Transverse colon (tissue), 4 donors: Measurements from ENCODE around the gene ZRANB3. TPM values are rescaled to one million over a fixed set of nuclear protein-coding genes. Genes with fewer than 3 reads are reported as not detected.
A peak's percentile ranks its signal among the peaks of the same experiment; 100 is the strongest.

ENCODE experiments used
- DNase-seq: peaks from one replicate; pipeline ENCODE4 v3.0.0-alpha.2; 2019
- H3K27ac ChIP-seq, 4 donors: fragments of 200-600 bp; sonication (generic); 2 replicates each; pipeline ENCODE4 v1.5.1; 2016 to 2018; ENCODE audit warnings: inconsistent platforms in 4 of 4
- H3K27me3 ChIP-seq: fragments of 200-600 bp; sonication (generic); 2 replicates; pipeline ENCODE4 v1.5.1; 2017; ENCODE audit warnings: inconsistent platforms
- H3K36me3 ChIP-seq, 4 donors: fragments of 200-600 bp; sonication (generic); 2 replicates each; pipeline ENCODE4 v1.5.1; 2017 to 2019; ENCODE audit warnings: inconsistent platforms in 4 of 4
- H3K4me1 ChIP-seq, 4 donors: fragments of 200-600 bp; sonication (generic); 2 replicates each; pipeline ENCODE4 v1.5.1; 2017 to 2020; ENCODE audit warnings: inconsistent platforms in 4 of 4
- H3K4me3 ChIP-seq, 4 donors: fragments of 200-600 bp; sonication (generic); 1 replicate in 1 of 4; 2 replicates in 3 of 4; pipeline versions ENCODE4 v1.5.1 to v1.6.1; 2017 to 2019; ENCODE audit warnings: inconsistent platforms in 4 of 4
- H3K9me3 ChIP-seq, 2 donors: fragments of 200-600 bp; sonication (generic); 2 replicates each; pipeline ENCODE4 v1.5.1; 2017 to 2019; ENCODE audit warnings: inconsistent platforms in 2 of 2
- CTCF ChIP-seq, 5 experiments: fragments of 200-600 bp in 3 of 5; fragments of 450-650 bp in 2 of 5; sonication (generic) in 3 of 5; IDR thresholded peaks; 1 replicate in 2 of 5; 2 replicates in 3 of 5; pipeline ENCODE4 v1.5.1; 2016 to 2017; ENCODE audit warnings: antibody characterized with exemption in 5 of 5, inconsistent platforms in 3 of 5, mild to moderate bottlenecking in 2 of 5, moderate library complexity in 1 of 5
- EP300 ChIP-seq: sonication (generic); formaldehyde crosslinking; IDR thresholded peaks from one replicate; pipeline ENCODE4 v1.6.1; 2017; ENCODE audit warnings: antibody characterized with exemption, low read depth
- POLR2A ChIP-seq: fragments of 450-650 bp; IDR thresholded peaks from one replicate; pipeline ENCODE4 v1.6.1; 2016; ENCODE audit warnings: antibody characterized with exemption, mild to moderate bottlenecking, moderate library complexity
- POLR2AphosphoS5 ChIP-seq, 3 donors: sonication (generic); formaldehyde crosslinking; IDR thresholded peaks; one replicate each; pipeline ENCODE4 v1.6.1; 2016; ENCODE audit warnings: antibody characterized with exemption in 3 of 3
- WGBS, 2 donors: methylation state at CpG; one replicate each; pipeline ENCODE4 v1.1.5; 2018; ENCODE audit warnings: low coverage in 1 of 2; 5-methylcytosine and 5-hydroxymethylcytosine counted together
- in situ Hi-C, 4 donors: fragments of 200-750 bp; cut with MboI; loops; one replicate each; pipeline versions ENCODE4 v1.15.0 to v1.15.1; 2017; ENCODE audit warnings: low sequenced_read_pairs in 3 of 4, low pct_ligation_motif_present in 1 of 4, low pct_unique_long_range_greater_than_20kb in 1 of 4
- intact Hi-C: fragments of 100-400 bp; cut with DNase I; formaldehyde crosslinking; loops from one replicate; pipeline ENCODE4 v1.15.1; 2023; ENCODE audit warnings: low total_unique reads
- total RNA-seq, 4 donors: library from RNA; depleted of rRNA; stranded (reverse); fragments of >200 nt; gene quantifications; one replicate each; pipeline ENCODE4 v1.1.0, GENCODE V29; 2016

ZRANB3 gene
- total RNA-seq, result 1 to 10 TPM in 3 of 4 donors, under 1 TPM in 1; 0.37 to 3.0 (median 1.6) TPM

GRCh38 chr2:135530313-135531230 lies at the start of gene ZRANB3:
Gene ZRANB3 (minus strand): TSS chr2:135531218.
- Histone ChIP-seq H3K36me3 (no peaks in the 10 kb centered on the region), H3K9me3 (no peaks in the 10 kb centered on the region), H3K27me3 (no peaks in the 10 kb centered on the region), H3K4me1 (peaks cover 0 to 22% (median 11%) of the 10 kb centered on the region in 4 donors), H3K4me3 (peak within 1 kb of the TSS; percentile 78 to 94 (median 88)), H3K27ac (peak within 1 kb of the TSS; percentile 88 to 94 (median 92))
- intact Hi-C loops, result no loop called here
- peak; percentile 96 for DNase-seq
- in situ Hi-C loops, result loop anchor here in 1 of 4 donors (10.0 kb wide), 1 partner anchor 214 kb away; the partner anchor contains the start of gene UBXN4
- TF ChIP-seq POLR2AphosphoS5 (IDR thresholded peaks at IDR 0.05) (peak in 1 of 3 donors; percentile 10), EP300 (no peak)
- WGBS, 2 donors, result 0 to 1% methylated on average over 16 to 46 of the region's 46 CpGs

- in situ Hi-C loops (no loop called here), intact Hi-C loops (no loop called here)
- Histone ChIP-seq H3K27ac (no peak overlapping the region), H3K4me1 (no peaks in the 10 kb centered on the region), H3K36me3 (no peaks in the 10 kb centered on the region), H3K9me3 (no peaks in the 10 kb centered on the region), H3K27me3 (no peaks in the 10 kb centered on the region), H3K4me3 (no peak overlapping the region)
- TF ChIP-seq POLR2AphosphoS5 (IDR thresholded peaks at IDR 0.05) (no peak), POLR2A (no peak), EP300 (no peak), CTCF (IDR thresholded peaks at IDR 0.05) (no peak)
- 96 to 100% methylated on average over 1 of the region's 1 CpG for WGBS, 2 donors
- DNase-seq, result no peak
Observed at GRCh38 chr2:135573620-135574019, 42.6 kb upstream of the ZRANB3 start.

DNA sequence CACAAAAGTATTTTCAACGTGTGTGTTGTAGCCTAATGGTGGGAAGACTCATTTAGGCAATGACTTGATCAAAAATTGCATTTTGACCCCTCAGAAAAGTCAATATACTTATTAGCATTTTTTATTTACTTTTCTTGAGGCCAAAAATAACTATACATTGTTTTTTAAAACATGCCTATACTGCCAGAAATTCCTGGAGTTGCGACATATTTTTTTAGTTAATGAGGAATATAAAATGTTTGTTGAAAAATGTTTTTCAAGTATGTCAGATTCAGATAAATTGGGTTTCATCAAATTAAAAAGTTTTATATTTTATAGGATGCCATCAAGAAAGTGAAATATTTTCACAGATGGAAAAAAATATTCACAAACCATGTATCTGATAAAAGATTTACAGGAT lies 39.9 kb upstream of the ZRANB3 start:
- in situ Hi-C loops, result no loop called here
- no peak for DNase-seq
- Histone ChIP-seq H3K36me3 (no peaks in the 10 kb centered on the region), H3K4me1 (no peaks in the 10 kb centered on the region), H3K27ac (no peak overlapping the region), H3K4me3 (no peak overlapping the region), H3K27me3 (no peaks in the 10 kb centered on the region), H3K9me3 (no peaks in the 10 kb centered on the region)
- intact Hi-C loops, result no loop called here
- TF ChIP-seq POLR2AphosphoS5 (IDR thresholded peaks at IDR 0.05) (no peak), EP300 (no peak), CTCF (IDR thresholded peaks at IDR 0.05) (no peak), POLR2A (no peak)
- WGBS, 2 donors, result 91 to 92% methylated on average over 2 of the region's 2 CpGs

GRCh38 chr2:135563793-135564192 lies 32.8 kb upstream of the ZRANB3 start:
- in situ Hi-C loops, result no loop called here
- Histone ChIP-seq H3K9me3 (no peaks in the 10 kb centered on the region), H3K4me3 (no peak overlapping the region), H3K36me3 (no peaks in the 10 kb centered on the region), H3K27me3 (no peaks in the 10 kb centered on the region), H3K27ac (no peak overlapping the region), H3K4me1 (no peaks in the 10 kb centered on the region)
- no peak for DNase-seq
- WGBS, 2 donors, result 92 to 96% methylated on average over 2 to 4 of the region's 4 CpGs
- intact Hi-C loops, result no loop called here
- TF ChIP-seq EP300 (no peak), POLR2A (no peak), POLR2AphosphoS5 (IDR thresholded peaks at IDR 0.05) (no peak), CTCF (IDR thresholded peaks at IDR 0.05) (no peak)
